ENCODE data around the gene BID. TPM values are rescaled to one million over a fixed set of nuclear protein-coding genes. Genes with fewer than 3 reads are reported as not detected.

BID gene
- total RNA-seq, 1 experiment from 2014 or later: 32.5 TPM

DNA sequence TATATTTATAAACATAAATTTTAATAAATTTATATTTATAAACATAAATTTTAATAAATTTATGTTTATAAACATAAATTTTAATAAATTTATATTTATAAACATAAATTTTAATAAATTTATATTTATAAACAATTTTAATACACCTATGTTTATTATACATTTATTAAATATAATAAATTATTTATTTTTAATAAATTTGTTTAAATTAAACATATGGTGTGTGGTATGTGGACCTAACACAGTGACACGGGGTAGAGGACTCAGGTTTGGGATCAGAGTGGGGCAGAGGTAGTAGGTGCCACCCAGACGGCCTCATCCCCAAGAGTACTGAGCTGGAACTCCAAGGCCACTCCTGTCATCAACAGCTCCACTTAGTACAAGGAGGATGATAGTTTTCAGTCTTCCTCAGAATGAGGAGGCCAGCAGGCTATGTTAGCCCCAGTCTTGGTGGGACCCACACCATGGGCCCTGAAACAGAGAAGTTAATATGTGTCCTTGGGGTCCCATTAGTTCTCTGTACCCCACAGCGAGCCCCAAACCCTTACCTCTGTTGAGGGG is 46.7 kb upstream of the BID start:
- TF ChIP-seq ZNF396 (CRISPR knock-in tag; IDR thresholded peaks at IDR 0.05; ENCODE audit: borderline replicate concordance) (no peak), HMGA2 (CRISPR knock-in tag; IDR thresholded peaks at IDR 0.05) (peak; percentile 95), ZNF263 (CRISPR knock-in tag; IDR thresholded peaks at IDR 0.05; ENCODE audit: low read depth) (no peak)
- Mint-ChIP-seq H3K9me3 (no peaks in the 10 kb centered on the region), H3K4me1 (no peaks in the 10 kb centered on the region; the same call in 1 of the 2 replicates), H3K36me3 (no peaks in the 10 kb centered on the region), H3K27ac (no peak overlapping the region), H3K4me3 (no peak overlapping the region), H3K27me3 (ENCODE audit: low read depth) (no peaks in the 10 kb centered on the region; the same call in 1 of the 2 replicates)
- ChIA-PET POLR2A (no interaction called here), CTCF (interaction anchor here (1.0 to 1.4 kb wide), 2 partner anchors 9 to 255 kb away, joined by 3 to 4 read pairs; no protein-coding TSS in a partner anchor)
- ATAC-seq (no peak), DNase-seq (ENCODE audit: low spot score) (no peak)

DNA sequence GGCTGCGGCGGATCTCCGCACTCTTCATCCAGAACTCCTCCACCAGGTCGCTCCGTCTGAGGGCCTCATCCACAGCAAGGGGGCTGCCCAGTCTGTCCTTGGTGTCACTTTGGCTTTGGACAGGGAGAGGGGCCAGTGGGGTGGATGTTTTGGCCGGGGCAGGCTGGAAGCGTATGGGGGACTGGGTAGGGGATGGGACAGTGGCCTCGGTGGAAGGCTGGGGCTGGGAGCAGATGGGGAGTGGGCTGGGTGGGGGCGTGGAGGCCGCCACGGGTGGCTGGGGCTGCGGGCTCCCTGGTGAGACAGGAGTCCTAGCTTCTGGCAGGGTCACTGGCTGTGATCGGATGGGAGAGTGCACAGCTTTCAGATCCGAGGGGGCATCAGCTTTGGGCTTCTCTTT is 44.4 kb upstream of the BID start:
- ATAC-seq (no peak), DNase-seq (ENCODE audit: low spot score) (no peak)
- H3K36me3 Mint-ChIP-seq: no peaks in the 10 kb centered on the region
- peaks cover 4% of the 10 kb centered on the region; the same call in 1 of the 2 replicates for H3K4me1 Mint-ChIP-seq
- no peaks in the 10 kb centered on the region for H3K27me3 Mint-ChIP-seq (ENCODE audit: low read depth)
- H3K27ac Mint-ChIP-seq: no peak overlapping the region
- POLR2A ChIA-PET: no interaction called here
- TF ChIP-seq TCF7 (CRISPR knock-in tag; IDR thresholded peaks at IDR 0.05; ENCODE audit: low read depth) (no peak), TP53 (CRISPR knock-in tag; IDR thresholded peaks at IDR 0.05) (no peak), ESRRA (CRISPR knock-in tag; IDR thresholded peaks at IDR 0.05; ENCODE audit: borderline replicate concordance) (no peak), IRF2 (CRISPR knock-in tag; IDR thresholded peaks at IDR 0.05; ENCODE audit: borderline replicate concordance, low read depth) (no peak), ZNF423 (CRISPR knock-in tag; IDR thresholded peaks at IDR 0.05) (no peak), RORB (CRISPR knock-in tag; IDR thresholded peaks at IDR 0.05) (no peak), SP1 (CRISPR knock-in tag; conservative IDR thresholded peaks at IDR 0.05) (no peak), SMAD3 (CRISPR knock-in tag; IDR thresholded peaks at IDR 0.05; ENCODE audit: borderline replicate concordance) (no peak), NR1H2 (CRISPR knock-in tag; IDR thresholded peaks at IDR 0.05) (no peak), TEAD1 (CRISPR knock-in tag; IDR thresholded peaks at IDR 0.05) (no peak), ZNF138 (CRISPR knock-in tag; conservative IDR thresholded peaks at IDR 0.05) (no peak)
- TF ChIP-seq, protein P1, sequence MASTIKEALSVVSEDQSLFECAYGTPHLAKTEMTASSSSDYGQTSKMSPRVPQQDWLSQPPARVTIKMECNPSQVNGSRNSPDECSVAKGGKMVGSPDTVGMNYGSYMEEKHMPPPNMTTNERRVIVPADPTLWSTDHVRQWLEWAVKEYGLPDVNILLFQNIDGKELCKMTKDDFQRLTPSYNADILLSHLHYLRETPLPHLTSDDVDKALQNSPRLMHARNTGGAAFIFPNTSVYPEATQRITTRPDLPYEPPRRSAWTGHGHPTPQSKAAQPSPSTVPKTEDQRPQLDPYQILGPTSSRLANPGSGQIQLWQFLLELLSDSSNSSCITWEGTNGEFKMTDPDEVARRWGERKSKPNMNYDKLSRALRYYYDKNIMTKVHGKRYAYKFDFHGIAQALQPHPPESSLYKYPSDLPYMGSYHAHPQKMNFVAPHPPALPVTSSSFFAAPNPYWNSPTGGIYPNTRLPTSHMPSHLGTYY (CRISPR knock-in tag; IDR thresholded peaks at IDR 0.05): no peak
- TF ChIP-seq, protein P2, sequence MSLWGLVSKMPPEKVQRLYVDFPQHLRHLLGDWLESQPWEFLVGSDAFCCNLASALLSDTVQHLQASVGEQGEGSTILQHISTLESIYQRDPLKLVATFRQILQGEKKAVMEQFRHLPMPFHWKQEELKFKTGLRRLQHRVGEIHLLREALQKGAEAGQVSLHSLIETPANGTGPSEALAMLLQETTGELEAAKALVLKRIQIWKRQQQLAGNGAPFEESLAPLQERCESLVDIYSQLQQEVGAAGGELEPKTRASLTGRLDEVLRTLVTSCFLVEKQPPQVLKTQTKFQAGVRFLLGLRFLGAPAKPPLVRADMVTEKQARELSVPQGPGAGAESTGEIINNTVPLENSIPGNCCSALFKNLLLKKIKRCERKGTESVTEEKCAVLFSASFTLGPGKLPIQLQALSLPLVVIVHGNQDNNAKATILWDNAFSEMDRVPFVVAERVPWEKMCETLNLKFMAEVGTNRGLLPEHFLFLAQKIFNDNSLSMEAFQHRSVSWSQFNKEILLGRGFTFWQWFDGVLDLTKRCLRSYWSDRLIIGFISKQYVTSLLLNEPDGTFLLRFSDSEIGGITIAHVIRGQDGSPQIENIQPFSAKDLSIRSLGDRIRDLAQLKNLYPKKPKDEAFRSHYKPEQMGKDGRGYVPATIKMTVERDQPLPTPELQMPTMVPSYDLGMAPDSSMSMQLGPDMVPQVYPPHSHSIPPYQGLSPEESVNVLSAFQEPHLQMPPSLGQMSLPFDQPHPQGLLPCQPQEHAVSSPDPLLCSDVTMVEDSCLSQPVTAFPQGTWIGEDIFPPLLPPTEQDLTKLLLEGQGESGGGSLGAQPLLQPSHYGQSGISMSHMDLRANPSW (CRISPR knock-in tag; conservative IDR thresholded peaks at IDR 0.05; ENCODE audit: low read depth): no peak
- TF ChIP-seq, protein P3, sequence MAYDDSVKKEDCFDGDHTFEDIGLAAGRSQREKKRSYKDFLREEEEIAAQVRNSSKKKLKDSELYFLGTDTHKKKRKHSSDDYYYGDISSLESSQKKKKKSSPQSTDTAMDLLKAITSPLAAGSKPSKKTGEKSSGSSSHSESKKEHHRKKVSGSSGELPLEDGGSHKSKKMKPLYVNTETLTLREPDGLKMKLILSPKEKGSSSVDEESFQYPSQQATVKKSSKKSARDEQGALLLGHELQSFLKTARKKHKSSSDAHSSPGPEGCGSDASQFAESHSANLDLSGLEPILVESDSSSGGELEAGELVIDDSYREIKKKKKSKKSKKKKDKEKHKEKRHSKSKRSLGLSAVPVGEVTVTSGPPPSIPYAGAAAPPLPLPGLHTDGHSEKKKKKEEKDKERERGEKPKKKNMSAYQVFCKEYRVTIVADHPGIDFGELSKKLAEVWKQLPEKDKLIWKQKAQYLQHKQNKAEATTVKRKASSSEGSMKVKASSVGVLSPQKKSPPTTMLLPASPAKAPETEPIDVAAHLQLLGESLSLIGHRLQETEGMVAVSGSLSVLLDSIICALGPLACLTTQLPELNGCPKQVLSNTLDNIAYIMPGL (CRISPR knock-in tag; IDR thresholded peaks at IDR 0.05): no peak
- TF ChIP-seq, protein P4, sequence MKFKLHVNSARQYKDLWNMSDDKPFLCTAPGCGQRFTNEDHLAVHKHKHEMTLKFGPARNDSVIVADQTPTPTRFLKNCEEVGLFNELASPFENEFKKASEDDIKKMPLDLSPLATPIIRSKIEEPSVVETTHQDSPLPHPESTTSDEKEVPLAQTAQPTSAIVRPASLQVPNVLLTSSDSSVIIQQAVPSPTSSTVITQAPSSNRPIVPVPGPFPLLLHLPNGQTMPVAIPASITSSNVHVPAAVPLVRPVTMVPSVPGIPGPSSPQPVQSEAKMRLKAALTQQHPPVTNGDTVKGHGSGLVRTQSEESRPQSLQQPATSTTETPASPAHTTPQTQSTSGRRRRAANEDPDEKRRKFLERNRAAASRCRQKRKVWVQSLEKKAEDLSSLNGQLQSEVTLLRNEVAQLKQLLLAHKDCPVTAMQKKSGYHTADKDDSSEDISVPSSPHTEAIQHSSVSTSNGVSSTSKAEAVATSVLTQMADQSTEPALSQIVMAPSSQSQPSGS (CRISPR knock-in tag; IDR thresholded peaks at IDR 0.05; ENCODE audit: borderline replicate concordance, low read depth): no peak
- TF ChIP-seq, protein P5, sequence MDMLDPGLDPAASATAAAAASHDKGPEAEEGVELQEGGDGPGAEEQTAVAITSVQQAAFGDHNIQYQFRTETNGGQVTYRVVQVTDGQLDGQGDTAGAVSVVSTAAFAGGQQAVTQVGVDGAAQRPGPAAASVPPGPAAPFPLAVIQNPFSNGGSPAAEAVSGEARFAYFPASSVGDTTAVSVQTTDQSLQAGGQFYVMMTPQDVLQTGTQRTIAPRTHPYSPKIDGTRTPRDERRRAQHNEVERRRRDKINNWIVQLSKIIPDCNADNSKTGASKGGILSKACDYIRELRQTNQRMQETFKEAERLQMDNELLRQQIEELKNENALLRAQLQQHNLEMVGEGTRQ (CRISPR knock-in tag; IDR thresholded peaks at IDR 0.05): no peak
- CTCF ChIA-PET: interaction anchor here (1.4 to 3.3 kb wide), 3 partner anchors 76 to 259 kb away, joined by 3 to 21 read pairs (median 4); partner anchors contain the start of gene PEX26
- no peak overlapping the region for H3K4me3 Mint-ChIP-seq
- no peaks in the 10 kb centered on the region for H3K9me3 Mint-ChIP-seq

Data from WTC11 (cell line).